Naive thymus-derived CD4-positive, alpha-beta T cell (primary cell): Measurements from ENCODE around the gene TNFRSF1B. TPM values are rescaled to one million over a fixed set of nuclear protein-coding genes. Genes with fewer than 3 reads are reported as not detected.

Experiments
- ATAC-seq: fragments of 150-1000 bp; cut with Tn5 transposase; 2 replicates; pipeline ENCODE4 v1.10.0; 2021; ENCODE audit warnings: mild to moderate bottlenecking, moderate library complexity
- CTCF ChIA-PET: fragments of 350-600 bp; sonication (Branson Sonifier 250); formaldehyde crosslinking; loops from one replicate; lab custom pipeline; 2021; ENCODE audit warnings: antibody characterized with exemption; lab: Charles Lee
- POLR2A ChIA-PET: fragments of 350-600 bp; sonication (Branson Sonifier 250); formaldehyde crosslinking; loops from one replicate; lab custom pipeline; 2021; ENCODE audit warnings: antibody characterized with exemption, inconsistent platforms; lab: Charles Lee
- DNase-seq, 9 donors: peaks; one replicate each; pipeline versions ENCODE4 v3.0.0 to v3.0.0-alpha.2; 2020 to 2022; ENCODE audit warnings: mixed read lengths in 1 of 9
- H3K27ac ChIP-seq: one replicate; pipeline ENCODE4 v1.7.0; 2013; ENCODE audit warnings: mild to moderate bottlenecking, low read depth, low read length, moderate library complexity
- H3K27me3 ChIP-seq, 2 donors: one replicate each; pipeline ENCODE4 v1.7.0; 2013; ENCODE audit warnings: low read length in 2 of 2, mild to moderate bottlenecking in 2 of 2, moderate library complexity in 2 of 2; ENCODE audit not compliant: control insufficient read depth in 2 of 2, insufficient read depth in 2 of 2
- H3K36me3 ChIP-seq, 3 experiments: 1 replicate in 2 of 3; 2 replicates in 1 of 3; pipeline ENCODE4 v1.7.0; 2013; ENCODE audit warnings: low read length in 3 of 3, mild to moderate bottlenecking in 3 of 3, moderate library complexity in 1 of 3; ENCODE audit not compliant: insufficient read depth in 3 of 3, control insufficient read depth in 2 of 3
- H3K4me1 ChIP-seq, 2 donors: one replicate each; pipeline ENCODE4 v1.7.0; 2013; ENCODE audit warnings: low read length in 2 of 2, mild to moderate bottlenecking in 2 of 2, moderate library complexity in 1 of 2; ENCODE audit not compliant: control insufficient read depth in 2 of 2, insufficient read depth in 2 of 2
- H3K4me3 ChIP-seq: 2 replicates; pipeline ENCODE4 v1.7.0; 2013; ENCODE audit warnings: mild to moderate bottlenecking, low read length
- H3K9me3 ChIP-seq, 3 experiments: 1 replicate in 2 of 3; 2 replicates in 1 of 3; pipeline ENCODE4 v1.7.0; 2013; ENCODE audit warnings: low read length in 3 of 3; ENCODE audit not compliant: control insufficient read depth in 2 of 3
- H3K27ac Mint-ChIP-seq, 9 donors: one replicate each; pipeline ENCODE4 v1.8.0; 2020 to 2022; ENCODE audit warnings: mixed read lengths in 9 of 9, mild to moderate bottlenecking in 8 of 9, moderate library complexity in 5 of 9, inconsistent platforms in 2 of 9
- H3K27me3 Mint-ChIP-seq, 5 donors: one replicate each; pipeline ENCODE4 v1.8.0; 2021 to 2022; ENCODE audit warnings: mixed read lengths in 5 of 5, mild to moderate bottlenecking in 1 of 5
- H3K36me3 Mint-ChIP-seq, 5 donors: one replicate each; pipeline ENCODE4 v1.8.0; 2020 to 2022; ENCODE audit warnings: mixed read lengths in 5 of 5, mild to moderate bottlenecking in 3 of 5, inconsistent platforms in 1 of 5
- H3K4me1 Mint-ChIP-seq, 7 donors: one replicate each; pipeline ENCODE4 v1.8.0; 2020 to 2022; ENCODE audit warnings: mixed read lengths in 7 of 7, mild to moderate bottlenecking in 3 of 7, inconsistent platforms in 1 of 7
- H3K4me3 Mint-ChIP-seq, 10 donors: one replicate each; pipeline ENCODE4 v1.8.0; 2020 to 2022; ENCODE audit warnings: mild to moderate bottlenecking in 10 of 10, mixed read lengths in 10 of 10, moderate library complexity in 6 of 10, inconsistent platforms in 2 of 10
- H3K9me3 Mint-ChIP-seq, 11 donors: one replicate each; pipeline ENCODE4 v1.8.0; 2020 to 2022; ENCODE audit warnings: mixed read lengths in 11 of 11, mild to moderate bottlenecking in 4 of 11, inconsistent platforms in 1 of 11, moderate library complexity in 1 of 11
- intact Hi-C, 2 donors: fragments of 100-400 bp; cut with micrococcal nuclease; formaldehyde crosslinking; loops; one replicate each; pipeline ENCODE4 v1.15.1; 2023
- polyA plus RNA-seq, 2 donors: library from polyadenylated mRNA; unstranded; fragments of 300-500 nt; fragmentation: Illumina TruSeq; gene quantifications; one replicate each; pipeline ENCODE4 v1.2.3, GENCODE V29; 2021
- total RNA-seq, 6 experiments: library from RNA in 5 of 6; stranded (reverse) in 5 of 6; gene quantifications; 1 replicate in 5 of 6; 2 replicates in 1 of 6; pipeline ENCODE4 v1.2.3 and lab custom pipeline; 2021 to 2026

Gene TNFRSF1B
- total and polyA plus RNA-seq, 7 experiments from 2014 or later: 30.1 to 278 (median 48.2) TPM

GRCh38 chr1:12188115-12188514 is 21.3 kb downstream of the TNFRSF1B start:
- intact Hi-C loops: no loop called here
- Histone ChIP-seq H3K36me3 (peaks cover 0 to 48% (median 4%) of the 10 kb centered on the region in 3 experiments), H3K27ac (no peak overlapping the region), H3K9me3 (no peaks in the 10 kb centered on the region), H3K4me3 (no peak overlapping the region), H3K27me3 (no peaks in the 10 kb centered on the region), H3K4me1 (peaks cover 8 to 19% of the 10 kb centered on the region in 2 donors)
- DNase-seq (no peak), ATAC-seq (no peak)
- H3K27ac Mint-ChIP-seq: peak overlapping the region in 6 of 9 donors; percentile 37 to 93 (median 70)
- ChIA-PET CTCF (no interaction called here), POLR2A (interaction anchor here (0.8 to 1.1 kb wide), 2 partner anchors 8 to 23 kb away, joined by 3 to 4 read pairs; no protein-coding TSS in a partner anchor)
- peaks cover 0 to 33% (median 12%) of the 10 kb centered on the region in 5 donors for H3K36me3 Mint-ChIP-seq
- H3K9me3 Mint-ChIP-seq: no peaks in the 10 kb centered on the region
- H3K4me3 Mint-ChIP-seq: no peak overlapping the region
- peaks cover 24 to 65% (median 34%) of the 10 kb centered on the region in 7 donors for H3K4me1 Mint-ChIP-seq
- H3K27me3 Mint-ChIP-seq: no peaks in the 10 kb centered on the region

- no peak for ATAC-seq
- peaks cover 2 to 55% (median 6%) of the 10 kb centered on the region in 3 experiments for H3K36me3 ChIP-seq
- Mint-ChIP-seq H3K27me3 (no peaks in the 10 kb centered on the region), H3K4me3 (no peak overlapping the region), H3K36me3 (peaks cover under 1 to 34% (median 14%) of the 10 kb centered on the region in 5 donors), H3K27ac (peak overlapping the region in 4 of 9 donors; percentile 3 to 77 (median 33)), H3K4me1 (peaks cover 19 to 62% (median 27%) of the 10 kb centered on the region in 7 donors), H3K9me3 (no peaks in the 10 kb centered on the region)
- no peak overlapping the region for H3K27ac ChIP-seq
- intact Hi-C loops: no loop called here
- DNase-seq: no peak
- peaks cover 8 to 17% of the 10 kb centered on the region in 2 donors for H3K4me1 ChIP-seq
- H3K9me3 ChIP-seq: no peaks in the 10 kb centered on the region
- CTCF ChIA-PET: interaction anchor here (0.9 kb wide), 1 partner anchor 11 kb away, joined by 3 read pairs; no protein-coding TSS in a partner anchor
- no peak overlapping the region for H3K4me3 ChIP-seq
- H3K27me3 ChIP-seq: no peaks in the 10 kb centered on the region
- POLR2A ChIA-PET: interaction anchor here (0.8 to 1.1 kb wide), 2 partner anchors 9 to 23 kb away, joined by 3 to 4 read pairs; no protein-coding TSS in a partner anchor
Observed at GRCh38 chr1:12188657-12189327, 22.0 kb downstream of the TNFRSF1B start.

DNA sequence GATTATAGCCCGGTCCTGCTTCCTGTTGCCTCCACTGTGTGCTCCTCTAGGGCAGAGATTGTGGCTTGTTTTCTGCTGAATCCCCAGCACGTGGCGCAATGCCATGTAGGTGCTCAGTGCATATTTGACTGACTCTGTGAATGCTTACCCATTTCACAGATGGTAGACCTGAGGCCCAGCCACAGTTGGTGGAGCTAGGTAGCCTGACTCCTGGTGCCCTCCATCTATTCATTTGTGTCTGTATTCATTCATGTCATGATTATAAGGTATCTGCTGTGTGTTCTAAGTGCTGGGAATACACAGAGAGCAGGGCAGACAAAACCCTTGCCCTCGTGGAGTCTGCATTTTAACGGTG is 22.5 kb downstream of the TNFRSF1B start:
- H3K27me3 Mint-ChIP-seq: no peaks in the 10 kb centered on the region
- intact Hi-C loops: no loop called here
- peaks cover 5 to 60% (median 7%) of the 10 kb centered on the region in 3 experiments for H3K36me3 ChIP-seq
- no peak overlapping the region for H3K4me3 ChIP-seq
- H3K27me3 ChIP-seq: no peaks in the 10 kb centered on the region
- peaks cover 15 to 62% (median 22%) of the 10 kb centered on the region in 7 donors for H3K4me1 Mint-ChIP-seq
- peaks cover 8 to 13% of the 10 kb centered on the region in 2 donors for H3K4me1 ChIP-seq
- no peaks in the 10 kb centered on the region for H3K9me3 Mint-ChIP-seq
- H3K36me3 Mint-ChIP-seq: peaks cover 5 to 39% (median 16%) of the 10 kb centered on the region in 5 donors
- CTCF ChIA-PET: interaction anchor here (0.9 kb wide), 1 partner anchor 11 kb away, joined by 3 read pairs; no protein-coding TSS in a partner anchor
- ATAC-seq (no peak), DNase-seq (no peak)
- H3K27ac ChIP-seq: no peak overlapping the region
- no peaks in the 10 kb centered on the region for H3K9me3 ChIP-seq
- POLR2A ChIA-PET: no interaction called here
- H3K27ac Mint-ChIP-seq: peak overlapping the region in 7 of 9 donors; percentile 3 to 86 (median 31)
- H3K4me3 Mint-ChIP-seq: no peak overlapping the region

DNA sequence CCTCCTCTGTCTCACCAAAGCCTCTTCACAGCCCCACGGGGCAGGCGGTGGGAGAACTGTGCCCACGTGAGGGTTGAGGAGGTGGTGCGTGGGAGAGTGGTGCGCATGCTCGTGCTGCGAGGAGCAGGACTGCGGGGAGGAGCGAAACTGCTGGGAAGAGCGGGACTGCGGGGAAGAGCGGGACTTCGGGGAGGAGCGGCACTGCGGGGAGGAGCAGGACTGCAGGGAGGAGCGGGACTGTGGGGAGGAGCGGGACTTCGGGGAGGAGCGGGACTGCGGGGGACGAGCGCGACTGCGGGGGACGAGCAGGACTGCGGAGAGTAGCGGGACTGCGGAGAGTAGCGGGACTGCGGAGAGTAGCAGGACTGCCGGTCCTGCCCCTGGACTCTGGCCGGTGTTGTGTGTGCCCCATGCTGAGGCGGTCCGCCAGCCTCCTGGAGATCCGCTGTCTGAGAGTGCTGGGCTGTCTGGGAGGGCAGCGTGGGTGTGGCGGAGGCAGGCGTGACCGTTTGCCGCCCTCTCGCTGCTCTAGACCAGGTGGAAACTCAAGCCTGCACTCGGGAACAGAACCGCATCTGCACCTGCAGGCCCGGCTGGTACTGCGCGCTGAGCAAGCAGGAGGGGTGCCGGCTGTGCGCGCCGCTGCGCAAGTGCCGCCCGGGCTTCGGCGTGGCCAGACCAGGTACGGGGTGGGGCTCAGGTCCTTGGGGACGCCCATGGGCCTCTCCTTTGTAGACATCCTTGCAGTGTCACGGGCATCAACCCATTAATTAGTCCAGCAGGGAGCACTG is 24.6 kb downstream of the TNFRSF1B start:
- Mint-ChIP-seq H3K27me3 (no peaks in the 10 kb centered on the region), H3K9me3 (no peaks in the 10 kb centered on the region), H3K36me3 (peaks cover 8 to 48% (median 21%) of the 10 kb centered on the region in 5 donors), H3K27ac (peak overlapping the region in 2 of 9 donors; percentile 29 to 38), H3K4me1 (peaks cover 4 to 68% (median 18%) of the 10 kb centered on the region in 7 donors), H3K4me3 (no peak overlapping the region)
- ATAC-seq (no peak), DNase-seq (no peak)
- H3K27ac ChIP-seq: no peak overlapping the region
- peaks cover 0 to 6% of the 10 kb centered on the region in 2 donors for H3K4me1 ChIP-seq
- no peaks in the 10 kb centered on the region for H3K27me3 ChIP-seq
- intact Hi-C loops: no loop called here
- no peak overlapping the region for H3K4me3 ChIP-seq
- POLR2A ChIA-PET: interaction anchor here (1.7 kb wide), 1 partner anchor 12 kb away, joined by 5 read pairs; no protein-coding TSS in a partner anchor
- H3K9me3 ChIP-seq: no peaks in the 10 kb centered on the region
- CTCF ChIA-PET: interaction anchor here (1.1 to 1.2 kb wide), 3 partner anchors 18 to 69 kb away, joined by 3 to 4 read pairs (median 3); no protein-coding TSS in a partner anchor
- H3K36me3 ChIP-seq: peaks cover 7 to 75% (median 16%) of the 10 kb centered on the region in 3 experiments

DNA sequence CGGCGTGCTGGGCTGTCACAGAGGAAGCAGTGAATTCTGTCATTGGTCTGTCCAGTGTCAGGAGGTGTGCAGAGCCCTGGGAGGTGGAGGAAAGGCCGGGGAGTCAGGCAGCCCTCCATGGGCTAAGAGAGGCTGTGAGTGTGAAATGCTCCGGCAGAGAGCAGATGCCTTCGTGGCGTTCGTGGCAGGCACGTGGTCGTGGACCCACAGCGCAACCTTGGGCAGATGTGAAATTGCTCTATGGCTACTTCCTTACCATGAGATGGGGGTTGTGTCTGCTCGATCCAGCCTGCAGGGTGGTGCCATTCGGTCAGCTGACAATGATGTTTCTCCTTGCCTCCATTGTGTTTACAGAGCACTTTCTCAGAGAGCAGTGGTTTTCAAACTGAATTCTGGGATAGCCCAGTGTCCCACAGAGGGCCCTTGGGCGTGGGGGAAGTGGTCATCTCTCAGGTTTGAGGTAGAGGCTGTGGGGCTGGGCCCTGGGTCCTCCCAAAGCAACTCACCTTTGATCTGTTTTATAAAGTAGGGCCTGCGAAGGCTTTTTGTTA is 27.9 kb downstream of the TNFRSF1B start:
- H3K27ac Mint-ChIP-seq: peak overlapping the region; percentile 34 to 66 (median 55)
- DNase-seq (no peak), ATAC-seq (no peak)
- H3K4me1 Mint-ChIP-seq: peaks cover 0 to 48% (median 2%) of the 10 kb centered on the region in 7 donors
- no peaks in the 10 kb centered on the region for H3K4me1 ChIP-seq
- H3K27me3 Mint-ChIP-seq: no peaks in the 10 kb centered on the region
- intact Hi-C loops: loop anchor here in 1 of 2 donors (2.0 kb wide), 1 partner anchor 16 kb away; no protein-coding TSS in a partner anchor
- H3K4me3 ChIP-seq: no peak overlapping the region
- ChIA-PET POLR2A (no interaction called here), CTCF (interaction anchor here (3.4 kb wide), 1 partner anchor 70 kb away, joined by 35 read pairs; no protein-coding TSS in a partner anchor)
- no peak overlapping the region for H3K27ac ChIP-seq
- H3K27me3 ChIP-seq: no peaks in the 10 kb centered on the region
- peaks cover 7 to 75% (median 16%) of the 10 kb centered on the region in 3 experiments for H3K36me3 ChIP-seq
- H3K4me3 Mint-ChIP-seq: no peak overlapping the region
- peaks cover 8 to 37% (median 16%) of the 10 kb centered on the region in 5 donors for H3K36me3 Mint-ChIP-seq
- no peaks in the 10 kb centered on the region for H3K9me3 ChIP-seq
- no peaks in the 10 kb centered on the region for H3K9me3 Mint-ChIP-seq

DNA sequence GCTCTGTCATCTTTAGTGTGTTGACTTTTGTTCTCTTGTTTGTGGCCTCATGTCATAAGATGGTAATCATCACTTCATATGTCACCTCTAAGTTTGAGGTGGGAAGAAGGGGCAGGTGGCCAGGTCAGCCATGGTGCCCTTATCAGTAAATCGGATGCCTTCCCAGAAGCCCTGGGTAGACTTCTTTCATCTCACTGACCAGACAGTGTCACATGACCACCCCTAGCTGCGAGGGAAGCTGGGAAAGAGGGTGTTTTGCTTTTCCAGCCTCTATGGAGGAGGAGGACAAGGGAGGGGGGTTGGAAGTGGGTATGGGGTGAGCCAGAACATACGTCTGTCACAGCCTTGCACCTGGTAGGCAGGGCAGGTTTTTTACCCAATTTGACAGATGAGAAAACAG is 28.6 kb downstream of the TNFRSF1B start:
- no peak overlapping the region for H3K27ac ChIP-seq
- POLR2A ChIA-PET: interaction anchor here (1.1 kb wide), 1 partner anchor 60 kb away, joined by 3 read pairs; no protein-coding TSS in a partner anchor
- H3K4me1 ChIP-seq: no peaks in the 10 kb centered on the region
- peak overlapping the region in 8 of 9 donors; percentile 38 to 69 (median 60) for H3K27ac Mint-ChIP-seq
- CTCF ChIA-PET: interaction anchor here (3.4 kb wide), 1 partner anchor 71 kb away, joined by 35 read pairs; no protein-coding TSS in a partner anchor
- no peaks in the 10 kb centered on the region for H3K9me3 Mint-ChIP-seq
- H3K9me3 ChIP-seq: no peaks in the 10 kb centered on the region
- H3K4me3 ChIP-seq: no peak overlapping the region
- DNase-seq (no peak), ATAC-seq (no peak)
- H3K36me3 Mint-ChIP-seq: peaks cover 8 to 34% (median 15%) of the 10 kb centered on the region in 5 donors
- no peak overlapping the region for H3K4me3 Mint-ChIP-seq
- no peaks in the 10 kb centered on the region for H3K27me3 Mint-ChIP-seq
- intact Hi-C loops: loop anchor here in 1 of 2 donors (2.0 kb wide), 1 partner anchor 17 kb away; no protein-coding TSS in a partner anchor
- H3K27me3 ChIP-seq: no peaks in the 10 kb centered on the region
- H3K4me1 Mint-ChIP-seq: peaks cover 0 to 44% (median 0%) of the 10 kb centered on the region in 7 donors
- peaks cover 7 to 77% (median 16%) of the 10 kb centered on the region in 3 experiments for H3K36me3 ChIP-seq
